ENCODE results near the gene SUGCT. TPM values are rescaled to one million over a fixed set of nuclear protein-coding genes. Genes with fewer than 3 reads are reported as not detected.

The SUGCT gene
- polyA plus RNA-seq, 1 of the 3 experiments (the other 2 are of a cell fraction) = 53.7 TPM

DNA sequence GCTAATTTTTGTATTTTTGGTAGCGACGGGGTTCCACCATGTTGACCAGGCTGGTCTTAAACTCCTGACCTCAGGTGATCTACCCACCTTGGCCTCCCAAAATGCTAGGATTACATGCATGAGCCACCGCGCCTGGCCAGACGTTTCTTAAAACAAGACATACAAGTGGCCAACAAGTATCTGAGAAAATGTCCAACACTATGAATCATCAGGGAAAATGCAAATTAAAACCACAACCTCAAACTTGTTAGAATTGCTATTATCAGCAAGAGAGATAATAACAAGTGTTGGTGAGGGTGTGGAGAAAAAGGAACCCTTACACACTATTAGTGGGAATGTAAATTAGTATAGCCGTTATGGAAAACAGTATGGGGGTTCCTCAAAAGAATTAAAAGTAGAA is 148.6 kb downstream of the SUGCT start:
- POLR2A ChIA-PET = no interaction called here
- H3F3A ChIP-seq (replicated peaks; ENCODE audit: insufficient read depth) = no peaks in the 10 kb centered on the region
- H3K27me3 ChIP-seq (ENCODE audit: insufficient read depth) = no peaks in the 10 kb centered on the region
- CTCF ChIA-PET = no interaction called here
- no peaks in the 10 kb centered on the region for H4K20me1 ChIP-seq (ENCODE audit: insufficient read depth)
- peaks cover 3% of the 10 kb centered on the region; the same call in 1 of the 2 replicates for H3K9me2 ChIP-seq
- no peak overlapping the region for H3K27ac ChIP-seq (ENCODE audit: low read depth in 2 of 2, low read length in 1 of 2)
- peaks cover 0 to 10% of the 10 kb centered on the region in 2 experiments for H3K36me3 ChIP-seq (replicated peaks in 1 of 2; ENCODE audit: control insufficient read depth in 1 of 2, insufficient read depth in 2 of 2, low read length in 1 of 2)
- no peaks in the 10 kb centered on the region for H3K79me2 ChIP-seq (ENCODE audit: insufficient read depth)
- no peak overlapping the region for H3K4me3 ChIP-seq (ENCODE audit: low read depth in 2 of 2, low read length in 1 of 2)
- H3K9me3 ChIP-seq = 0 out of 2 replicates have a peak, but pooled peaks cover 7% of the 10 kb centered on the region
- TF ChIP-seq FOXM1 (IDR thresholded peaks at IDR 0.05; ENCODE audit: low read depth) = no peak
- H3K4me1 ChIP-seq (ENCODE audit: control insufficient read depth in 1 of 2, insufficient read depth in 2 of 2, low read depth in 1 of 2, low read length in 1 of 2) = no peaks in the 10 kb centered on the region
- WGBS (ENCODE audit: low lambda C conversion rate) = 73% methylated on average over 6 of the region's 6 CpGs
- H2AFZ ChIP-seq (ENCODE audit: low read depth) = no peak overlapping the region
- no peak for DNase-seq
- H3K9ac ChIP-seq = no peak overlapping the region
- H3K4me2 ChIP-seq = no peak overlapping the region

DNA sequence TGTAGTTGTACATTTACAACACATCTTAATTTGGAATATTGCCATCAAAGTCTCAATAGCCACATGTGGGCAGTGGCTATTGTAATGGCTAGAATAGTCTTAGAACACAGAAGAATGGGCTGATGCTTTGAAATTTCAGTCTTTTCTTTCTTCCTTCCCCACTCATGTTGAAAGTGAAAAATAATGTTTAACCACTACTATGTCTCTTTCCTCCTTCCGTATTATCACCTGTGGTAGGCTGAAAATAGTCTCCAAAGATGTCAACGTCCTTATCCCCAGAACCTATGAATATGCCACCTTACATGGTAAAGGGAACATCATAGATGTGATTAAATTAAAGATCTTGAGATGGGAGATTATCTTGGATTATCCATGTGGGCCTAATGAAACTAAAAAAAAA is 154.0 kb downstream of the SUGCT start:
- CTCF ChIA-PET = no interaction called here
- DNase-seq = no peak
- Histone ChIP-seq H3K4me2 (no peak overlapping the region), H4K20me1 (ENCODE audit: insufficient read depth) (no peaks in the 10 kb centered on the region), H3K4me1 (ENCODE audit: control insufficient read depth in 1 of 2, insufficient read depth in 2 of 2, low read depth in 1 of 2, low read length in 1 of 2) (no peaks in the 10 kb centered on the region), H3K27me3 (ENCODE audit: insufficient read depth) (no peaks in the 10 kb centered on the region), H3K9me3 (no peaks in the 10 kb centered on the region), H3F3A (replicated peaks; ENCODE audit: insufficient read depth) (no peaks in the 10 kb centered on the region), H3K9me2 (peaks cover 3% of the 10 kb centered on the region; the same call in 1 of the 2 replicates), H3K79me2 (ENCODE audit: insufficient read depth) (no peaks in the 10 kb centered on the region), H3K27ac (ENCODE audit: low read depth in 2 of 2, low read length in 1 of 2) (no peak overlapping the region), H3K9ac (no peak overlapping the region), H2AFZ (ENCODE audit: low read depth) (no peak overlapping the region), H3K36me3 (replicated peaks in 1 of 2; ENCODE audit: control insufficient read depth in 1 of 2, insufficient read depth in 2 of 2, low read length in 1 of 2) (no peaks in the 10 kb centered on the region), H3K4me3 (ENCODE audit: low read depth in 2 of 2, low read length in 1 of 2) (no peak overlapping the region)
- POLR2A ChIA-PET = no interaction called here
- 65% methylated on average over 2 of the region's 2 CpGs for WGBS (ENCODE audit: low lambda C conversion rate)
- TF ChIP-seq MXI1 (IDR thresholded peaks at IDR 0.05; ENCODE audit: low read depth, low read length) (no peak), SMC3 (IDR thresholded peaks at IDR 0.05; ENCODE audit: low read depth, low read length) (no peak), MEF2A (IDR thresholded peaks at IDR 0.05; ENCODE audit: borderline replicate concordance, low read depth) (no peak), YY1 (IDR thresholded peaks at IDR 0.05; ENCODE audit: low read depth) (no peak), RFX5 (IDR thresholded peaks at IDR 0.05; ENCODE audit: low read length) (no peak), CHD2 (IDR thresholded peaks at IDR 0.05; ENCODE audit: low read length, partially characterized antibody) (no peak), POLR2AphosphoS5 (IDR thresholded peaks at IDR 0.05; ENCODE audit: low read depth, low read length) (no peak), FOXJ3 (CRISPR knock-in tag; IDR thresholded peaks at IDR 0.05) (no peak)
- TF ChIP-seq, protein P1, sequence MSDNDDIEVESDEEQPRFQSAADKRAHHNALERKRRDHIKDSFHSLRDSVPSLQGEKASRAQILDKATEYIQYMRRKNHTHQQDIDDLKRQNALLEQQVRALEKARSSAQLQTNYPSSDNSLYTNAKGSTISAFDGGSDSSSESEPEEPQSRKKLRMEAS (IDR thresholded peaks at IDR 0.05; ENCODE audit: low read depth) = no peak
- TF ChIP-seq, protein P2, sequence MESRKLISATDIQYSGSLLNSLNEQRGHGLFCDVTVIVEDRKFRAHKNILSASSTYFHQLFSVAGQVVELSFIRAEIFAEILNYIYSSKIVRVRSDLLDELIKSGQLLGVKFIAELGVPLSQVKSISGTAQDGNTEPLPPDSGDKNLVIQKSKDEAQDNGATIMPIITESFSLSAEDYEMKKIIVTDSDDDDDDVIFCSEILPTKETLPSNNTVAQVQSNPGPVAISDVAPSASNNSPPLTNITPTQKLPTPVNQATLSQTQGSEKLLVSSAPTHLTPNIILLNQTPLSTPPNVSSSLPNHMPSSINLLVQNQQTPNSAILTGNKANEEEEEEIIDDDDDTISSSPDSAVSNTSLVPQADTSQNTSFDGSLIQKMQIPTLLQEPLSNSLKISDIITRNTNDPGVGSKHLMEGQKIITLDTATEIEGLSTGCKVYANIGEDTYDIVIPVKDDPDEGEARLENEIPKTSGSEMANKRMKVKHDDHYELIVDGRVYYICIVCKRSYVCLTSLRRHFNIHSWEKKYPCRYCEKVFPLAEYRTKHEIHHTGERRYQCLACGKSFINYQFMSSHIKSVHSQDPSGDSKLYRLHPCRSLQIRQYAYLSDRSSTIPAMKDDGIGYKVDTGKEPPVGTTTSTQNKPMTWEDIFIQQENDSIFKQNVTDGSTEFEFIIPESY (IDR thresholded peaks at IDR 0.05; ENCODE audit: borderline replicate concordance, low read depth) = no peak

All from SK-N-SH (cell line).